GM12891 (cell line): Measurements from ENCODE around the gene FBXL15.
A peak's percentile ranks its signal among the peaks of the same experiment; 100 is the strongest.

Source experiments
- DNase-seq: peaks from one replicate; pipeline ENCODE4 v3.0.0; 2011; ENCODE audit warnings: low spot score; ENCODE audit not compliant: insufficient read length
- FAIRE-seq: peaks from 2 replicates; lab custom pipeline; 2011; peaks lifted over from hg19 to GRCh38; lab: Jason Lieb, UNC
- PAX5 ChIP-seq: IDR thresholded peaks from 2 replicates; pipeline ENCODE4 v1.6.1; 2011; ENCODE audit warnings: low read length, moderate library complexity, mild to moderate bottlenecking; ENCODE audit not compliant: insufficient read depth, severe bottlenecking
- POLR2A ChIP-seq: IDR thresholded peaks from 2 replicates; pipeline ENCODE4 v1.6.1; 2011; ENCODE audit warnings: low read depth, low read length, control low read depth
- POLR2AphosphoS5 ChIP-seq: IDR thresholded peaks from 2 replicates; pipeline ENCODE4 v1.6.1; 2011; ENCODE audit warnings: low read depth, low read length, control low read depth
- POU2F2 ChIP-seq: IDR thresholded peaks from 2 replicates; pipeline ENCODE4 v1.6.1; 2011; ENCODE audit warnings: low read depth, mild to moderate bottlenecking, control low read depth, low read length, moderate library complexity
- SPI1 ChIP-seq: IDR thresholded peaks from 2 replicates; pipeline ENCODE4 v1.6.1; 2011; ENCODE audit warnings: low read depth, low read length, control low read depth
- TAF1 ChIP-seq: IDR thresholded peaks from 2 replicates; pipeline ENCODE4 v1.6.1; 2011; ENCODE audit warnings: low read depth, low read length, control low read depth

FBXL15 gene

DNA sequence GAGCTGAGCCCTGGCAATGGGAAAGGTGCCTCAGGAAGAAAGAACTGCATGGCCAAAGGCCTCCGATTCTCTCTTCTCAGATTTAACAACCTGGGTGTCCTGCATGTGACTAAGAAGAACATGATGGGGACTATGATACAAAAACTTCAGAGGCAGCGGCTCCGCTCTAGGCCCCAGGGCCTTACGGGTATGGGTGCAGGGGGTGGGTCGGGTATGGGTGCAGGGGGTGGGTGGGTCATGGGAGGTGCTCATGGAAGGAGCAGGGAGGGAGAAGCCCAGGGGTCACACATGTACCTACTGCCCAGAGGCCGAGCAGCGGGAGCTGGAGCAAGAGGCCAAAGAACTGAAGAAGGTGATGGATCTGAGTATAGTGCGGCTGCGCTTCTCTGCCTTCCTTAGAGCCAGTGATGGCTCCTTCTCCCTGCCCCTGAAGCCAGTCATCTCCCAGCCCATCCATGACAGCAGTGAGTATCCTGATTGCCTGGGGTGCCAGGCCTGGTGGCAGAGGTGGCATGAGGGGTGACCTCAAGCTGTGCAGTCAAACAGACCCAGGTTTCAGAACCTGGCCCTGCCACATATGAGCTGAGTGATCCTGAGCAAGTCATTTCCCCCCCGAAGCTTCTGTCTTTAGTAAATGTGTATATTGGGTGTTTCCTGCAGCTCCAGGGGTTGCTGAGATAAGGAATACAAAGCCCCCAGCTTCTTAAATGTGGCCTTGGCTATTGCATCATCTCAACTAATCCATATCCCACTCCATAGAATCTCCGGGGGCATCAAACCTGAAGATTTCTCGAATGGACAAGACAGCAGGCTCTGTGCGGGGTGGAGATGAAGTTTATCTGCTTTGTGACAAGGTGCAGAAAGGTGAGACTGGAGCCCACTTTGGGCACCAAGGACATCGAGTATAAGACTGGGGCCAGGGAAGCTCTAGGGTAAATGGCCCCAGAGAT lies 23.1 kb upstream of the FBXL15 start:
- TF ChIP-seq POLR2A (0 out of 2 replicates have a peak, but pooled peaks have one; percentile 3), POU2F2 (no peak), POLR2AphosphoS5 (no peak; the same call in 1 of the 2 replicates)
- no peak for DNase-seq
- no peak for FAIRE-seq

DNA sequence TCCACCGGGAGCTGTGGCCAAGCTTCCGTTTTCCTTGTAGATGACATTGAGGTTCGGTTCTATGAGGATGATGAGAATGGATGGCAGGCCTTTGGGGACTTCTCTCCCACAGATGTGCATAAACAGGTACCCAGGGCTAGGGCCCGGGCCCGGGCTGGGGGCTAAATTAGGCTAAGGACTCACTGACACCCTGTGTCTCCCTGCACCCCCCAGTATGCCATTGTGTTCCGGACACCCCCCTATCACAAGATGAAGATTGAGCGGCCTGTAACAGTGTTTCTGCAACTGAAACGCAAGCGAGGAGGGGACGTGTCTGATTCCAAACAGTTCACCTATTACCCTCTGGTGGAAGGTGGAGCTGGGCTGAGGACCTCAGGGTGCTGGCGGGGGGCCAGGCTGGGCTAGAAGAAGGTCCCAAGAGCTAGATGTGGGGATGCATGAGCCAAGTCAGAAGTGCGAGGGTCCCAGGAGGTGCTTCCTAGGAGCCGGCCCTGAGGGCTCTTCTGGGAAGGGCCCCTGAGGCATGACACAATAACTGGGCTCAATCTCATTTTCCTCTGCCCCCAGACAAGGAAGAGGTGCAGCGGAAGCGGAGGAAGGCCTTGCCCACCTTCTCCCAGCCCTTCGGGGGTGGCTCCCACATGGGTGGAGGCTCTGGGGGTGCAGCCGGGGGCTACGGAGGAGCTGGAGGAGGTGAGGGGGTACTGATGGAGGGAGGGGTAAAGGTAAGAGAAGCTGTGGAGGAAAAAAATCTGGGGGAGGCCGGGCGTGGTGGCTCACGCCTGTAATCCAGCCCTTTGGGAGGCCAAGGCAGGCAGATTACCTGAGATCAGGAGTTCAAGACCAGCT lies 22.2 kb upstream of the FBXL15 start:
- FAIRE-seq (no peak), DNase-seq (no peak)
- peak; percentile 47; the same call in 1 of the 2 replicates for TF ChIP-seq POLR2AphosphoS5
- no peak for TF ChIP-seq POU2F2
- no peak for TF ChIP-seq PAX5

DNA sequence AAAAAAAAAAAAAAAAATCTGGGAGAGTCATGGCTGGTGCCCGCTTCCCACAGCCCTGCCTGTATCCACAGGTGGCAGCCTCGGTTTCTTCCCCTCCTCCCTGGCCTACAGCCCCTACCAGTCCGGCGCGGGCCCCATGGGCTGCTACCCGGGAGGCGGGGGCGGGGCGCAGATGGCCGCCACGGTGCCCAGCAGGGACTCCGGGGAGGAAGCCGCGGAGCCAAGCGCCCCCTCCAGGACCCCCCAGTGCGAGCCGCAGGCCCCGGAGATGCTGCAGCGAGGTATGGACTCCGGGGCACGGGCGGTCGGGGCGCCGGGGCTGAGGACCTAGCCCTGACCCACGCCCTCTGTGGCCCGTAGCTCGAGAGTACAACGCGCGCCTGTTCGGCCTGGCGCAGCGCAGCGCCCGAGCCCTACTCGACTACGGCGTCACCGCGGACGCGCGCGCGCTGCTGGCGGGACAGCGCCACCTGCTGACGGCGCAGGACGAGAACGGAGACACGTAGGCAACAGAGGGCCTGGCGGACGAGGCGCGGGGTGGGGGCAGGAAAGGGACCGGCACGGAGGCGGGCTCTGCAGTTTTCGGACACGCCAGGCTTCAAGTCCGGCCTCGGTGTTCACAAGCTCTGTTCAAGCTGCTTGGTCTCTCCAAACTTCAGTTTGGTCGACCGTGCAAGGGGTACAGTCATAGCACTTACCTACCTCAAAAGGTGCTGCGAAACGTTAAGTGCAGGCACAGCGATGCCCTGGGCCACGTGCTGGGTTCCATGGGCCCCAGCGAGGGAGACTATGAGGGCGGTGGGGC lies 21.2 kb upstream of the FBXL15 start:
- TF ChIP-seq POLR2AphosphoS5: peak; percentile 64; the same call in 1 of the 2 replicates
- no peak for TF ChIP-seq TAF1
- no peak for TF ChIP-seq POU2F2
- TF ChIP-seq POLR2A: peak; percentile 69
- TF ChIP-seq PAX5: peak; percentile 71
- TF ChIP-seq SPI1: no peak
- peak; percentile 100 for FAIRE-seq
- DNase-seq: peak; percentile 93

DNA sequence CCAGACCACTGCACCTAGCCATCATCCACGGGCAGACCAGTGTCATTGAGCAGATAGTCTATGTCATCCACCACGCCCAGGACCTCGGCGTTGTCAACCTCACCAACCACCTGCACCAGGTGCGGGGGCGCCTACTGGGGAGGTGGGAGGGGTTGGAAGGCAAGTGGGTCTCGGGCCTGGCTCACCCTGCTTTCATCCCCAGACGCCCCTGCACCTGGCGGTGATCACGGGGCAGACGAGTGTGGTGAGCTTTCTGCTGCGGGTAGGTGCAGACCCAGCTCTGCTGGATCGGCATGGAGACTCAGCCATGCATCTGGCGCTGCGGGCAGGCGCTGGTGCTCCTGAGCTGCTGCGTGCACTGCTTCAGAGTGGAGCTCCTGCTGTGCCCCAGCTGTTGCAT lies 20.6 kb upstream of the FBXL15 start:
- no peak for DNase-seq
- FAIRE-seq: no peak
- TF ChIP-seq SPI1 (no peak), PAX5 (no peak), POLR2AphosphoS5 (peak; percentile 12; the same call in 1 of the 2 replicates), POU2F2 (no peak)

DNA sequence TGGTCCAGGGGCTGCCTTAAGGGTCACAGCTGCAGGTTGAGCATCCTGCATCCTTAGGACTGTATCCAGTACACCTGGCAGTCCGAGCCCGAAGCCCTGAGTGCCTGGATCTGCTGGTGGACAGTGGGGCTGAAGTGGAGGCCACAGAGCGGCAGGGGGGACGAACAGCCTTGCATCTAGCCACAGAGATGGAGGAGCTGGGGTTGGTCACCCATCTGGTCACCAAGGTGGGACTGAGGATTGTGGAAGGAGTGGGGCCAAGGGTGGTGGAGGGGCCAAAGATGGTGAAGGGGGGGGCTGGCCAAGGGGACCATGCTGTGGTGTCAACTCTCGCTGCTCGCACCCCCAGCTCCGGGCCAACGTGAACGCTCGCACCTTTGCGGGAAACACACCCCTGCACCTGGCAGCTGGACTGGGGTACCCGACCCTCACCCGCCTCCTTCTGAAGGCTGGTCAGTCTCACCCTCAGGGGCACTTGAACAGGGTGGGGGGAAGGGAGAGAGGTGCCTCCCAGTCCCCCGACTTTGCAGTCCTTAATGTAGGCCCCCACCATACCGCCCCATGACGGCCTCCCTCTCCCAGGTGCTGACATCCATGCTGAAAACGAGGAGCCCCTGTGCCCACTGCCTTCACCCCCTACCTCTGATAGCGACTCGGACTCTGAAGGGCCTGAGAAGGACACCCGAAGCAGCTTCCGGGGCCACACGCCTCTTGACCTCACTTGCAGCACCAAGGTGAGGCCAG lies 19.9 kb upstream of the FBXL15 start:
- no peak for DNase-seq
- TF ChIP-seq SPI1 (no peak), POLR2A (no peak), TAF1 (no peak), PAX5 (no peak), POU2F2 (no peak), POLR2AphosphoS5 (no peak)
- no peak for FAIRE-seq

GRCh38 chr10:102401342-102401654 lies 19.3 kb upstream of the FBXL15 start:
- no peak for FAIRE-seq
- TF ChIP-seq TAF1: no peak
- no peak for TF ChIP-seq POLR2A
- no peak for TF ChIP-seq POLR2AphosphoS5
- TF ChIP-seq PAX5: no peak
- TF ChIP-seq POU2F2: no peak
- no peak for TF ChIP-seq SPI1

DNA sequence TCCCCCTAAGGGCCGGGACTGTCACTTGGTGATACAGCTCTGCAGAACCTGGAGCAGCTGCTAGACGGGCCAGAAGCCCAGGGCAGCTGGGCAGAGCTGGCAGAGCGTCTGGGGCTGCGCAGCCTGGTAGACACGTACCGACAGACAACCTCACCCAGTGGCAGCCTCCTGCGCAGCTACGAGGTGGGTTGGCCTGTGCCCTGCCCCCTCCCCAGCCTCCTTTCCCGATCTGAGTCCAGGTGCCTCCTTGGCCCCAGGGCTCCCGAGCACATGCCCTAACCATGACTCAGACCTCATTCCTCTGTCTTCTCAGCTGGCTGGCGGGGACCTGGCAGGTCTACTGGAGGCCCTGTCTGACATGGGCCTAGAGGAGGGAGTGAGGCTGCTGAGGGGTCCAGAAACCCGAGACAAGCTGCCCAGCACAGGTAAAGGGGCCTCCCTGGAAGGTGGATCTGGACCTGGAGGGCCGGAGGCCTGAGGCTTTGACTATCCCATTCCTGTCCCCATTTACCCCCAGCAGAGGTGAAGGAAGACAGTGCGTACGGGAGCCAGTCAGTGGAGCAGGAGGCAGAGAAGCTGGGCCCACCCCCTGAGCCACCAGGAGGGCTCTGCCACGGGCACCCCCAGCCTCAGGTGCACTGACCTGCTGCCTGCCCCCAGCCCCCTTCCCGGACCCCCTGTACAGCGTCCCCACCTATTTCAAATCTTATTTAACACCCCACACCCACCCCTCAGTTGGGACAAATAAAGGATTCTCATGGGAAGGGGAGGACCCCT lies 18.7 kb upstream of the FBXL15 start:
- FAIRE-seq (no peak), DNase-seq (no peak)
- TF ChIP-seq PAX5 (no peak), TAF1 (no peak), POLR2A (no peak), POU2F2 (no peak), POLR2AphosphoS5 (no peak), SPI1 (no peak)

More at GRCh38 chr10:102401342-102401654, 19.3 kb upstream of the FBXL15 start:
- no peak for DNase-seq

DNA sequence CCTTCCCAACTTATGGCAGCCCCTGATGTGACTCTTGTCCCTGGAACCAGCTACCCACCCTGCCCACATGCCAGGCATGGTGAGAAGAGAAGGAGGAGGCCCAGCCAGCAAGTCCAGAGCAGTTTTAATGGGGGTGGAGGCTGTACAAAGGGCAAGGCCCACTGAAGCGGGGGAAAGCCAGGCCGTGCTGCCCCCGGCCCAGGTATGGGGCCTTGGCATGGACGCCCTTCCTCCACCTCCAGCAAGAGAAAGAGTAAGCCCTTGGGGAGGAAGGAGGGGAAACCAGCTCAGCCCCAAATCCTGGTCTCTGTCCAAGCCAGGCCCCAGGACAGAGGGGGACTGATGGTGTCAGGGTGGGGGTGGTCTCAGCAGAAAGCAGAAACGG lies 18.1 kb upstream of the FBXL15 start:
- FAIRE-seq (no peak), DNase-seq (no peak)
- no peak for TF ChIP-seq POU2F2
- no peak for TF ChIP-seq PAX5
- TF ChIP-seq SPI1: no peak
- TF ChIP-seq TAF1: no peak
